ENCODE results near the gene KIF26A.

The KIF26A gene

GRCh38 chr14:104112609-104113571 lies 25.5 kb upstream of the KIF26A start:
- no peak for DNase-seq (ENCODE audit: low read depth in 3 of 3, low spot score in 1 of 3)

DNA sequence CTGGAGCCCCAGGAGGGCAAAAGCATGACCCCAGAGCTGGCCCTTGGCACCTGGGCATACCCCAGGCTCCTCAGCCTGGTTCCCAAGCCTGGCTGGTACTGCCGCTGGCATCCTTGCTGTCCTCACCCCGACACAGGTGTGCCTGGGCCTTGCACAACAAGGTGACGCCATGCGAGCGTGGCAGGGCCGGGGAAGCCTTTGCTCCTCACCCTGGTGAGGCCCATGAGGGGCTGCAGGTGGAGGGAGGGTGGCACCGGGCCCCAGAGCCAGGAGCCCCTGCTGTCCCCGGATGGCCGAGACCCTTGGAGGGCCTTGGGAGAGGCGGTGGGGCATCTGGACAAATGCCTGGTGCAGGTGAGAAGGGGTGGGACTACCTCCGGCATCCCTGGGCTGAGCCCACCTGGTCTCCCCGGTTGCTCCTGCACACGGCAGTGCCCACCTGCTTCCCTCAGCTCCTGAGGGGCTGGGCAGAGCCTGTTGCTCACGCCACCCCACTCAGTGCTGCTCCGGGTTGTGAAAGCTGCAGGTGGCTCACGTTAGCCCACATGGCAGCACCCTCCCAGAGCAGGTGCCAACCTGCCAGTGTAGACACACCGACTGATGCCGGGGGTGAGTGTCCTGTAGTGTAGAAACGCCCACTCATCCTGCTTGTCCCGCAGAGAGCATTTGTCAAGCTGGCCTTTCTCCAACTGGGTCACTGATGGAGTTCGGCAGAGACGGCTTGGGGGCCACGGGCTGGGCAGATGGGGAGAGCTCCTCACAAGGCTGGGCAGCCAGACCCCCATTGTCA lies 24.6 kb upstream of the KIF26A start:
- DNase-seq (ENCODE audit: low read depth in 3 of 3, low spot score in 1 of 3), result no peak

- DNase-seq (ENCODE audit: low read depth in 3 of 3, low spot score in 1 of 3), result no peak
Observed at GRCh38 chr14:104114421-104115130, 23.8 kb upstream of the KIF26A start.

- DNase-seq (ENCODE audit: low read depth in 3 of 3, low spot score in 1 of 3), result no peak
Observed at GRCh38 chr14:104115131-104115600, 23.2 kb upstream of the KIF26A start.

GRCh38 chr14:104115691-104116287 lies 22.6 kb upstream of the KIF26A start:
- DNase-seq (ENCODE audit: low read depth in 3 of 3, low spot score in 1 of 3), result no peak

DNA sequence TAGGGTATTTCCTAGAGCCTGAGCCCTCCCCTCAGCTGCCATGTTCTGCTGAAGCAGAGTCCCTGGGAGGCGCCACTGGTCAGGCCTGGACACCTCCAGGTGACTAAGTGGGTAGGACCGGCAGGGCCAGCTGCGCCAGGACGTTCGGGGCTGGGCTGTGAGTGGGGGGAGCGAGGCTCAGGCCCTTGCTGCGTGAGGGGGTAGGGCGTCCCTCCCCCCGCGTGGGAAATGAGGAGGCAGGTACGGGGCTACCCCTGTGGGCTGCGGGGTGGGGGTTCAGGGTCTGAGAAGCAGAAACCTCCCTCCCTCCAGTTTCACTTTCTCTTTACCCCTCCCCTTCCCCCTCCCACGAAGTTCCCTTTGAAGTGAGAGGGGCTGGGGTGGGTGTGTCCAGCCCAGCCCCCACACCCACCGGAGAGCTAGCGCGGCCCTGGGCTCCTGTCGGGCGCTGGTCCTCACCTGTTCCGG lies 22.1 kb upstream of the KIF26A start:
- DNase-seq (ENCODE audit: low read depth in 3 of 3, low spot score in 1 of 3), result no peak

GRCh38 chr14:104116756-104117340 lies 21.5 kb upstream of the KIF26A start:
- no peak for DNase-seq (ENCODE audit: low read depth in 3 of 3, low spot score in 1 of 3)

GRCh38 chr14:104117341-104118005 lies 20.9 kb upstream of the KIF26A start:
- no peak for DNase-seq (ENCODE audit: low read depth in 3 of 3, low spot score in 1 of 3)

- DNase-seq (ENCODE audit: low read depth in 3 of 3, low spot score in 1 of 3), result no peak
Observed at GRCh38 chr14:104118006-104118844, 20.2 kb upstream of the KIF26A start.

DNA sequence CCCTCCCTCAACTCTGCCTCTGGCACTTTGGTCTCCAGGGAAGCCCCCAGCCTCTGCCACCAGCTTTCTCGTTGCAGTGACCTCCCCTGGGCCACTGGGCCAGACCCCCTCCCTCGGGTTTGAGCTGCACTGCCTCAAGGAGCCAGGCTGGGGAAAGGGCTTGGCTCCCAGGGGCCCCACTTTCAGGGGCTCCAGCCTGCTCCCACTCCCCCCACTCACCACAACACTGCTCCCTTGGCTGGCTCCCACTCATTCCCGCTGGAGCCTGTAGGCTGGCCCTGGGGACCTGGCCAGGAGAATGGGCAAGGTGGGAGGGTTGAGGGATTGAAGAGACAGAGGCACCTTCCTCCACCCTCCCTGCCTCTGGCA lies 19.3 kb upstream of the KIF26A start:
- DNase-seq (ENCODE audit: low read depth in 3 of 3, low spot score in 1 of 3), result no peak

DNA sequence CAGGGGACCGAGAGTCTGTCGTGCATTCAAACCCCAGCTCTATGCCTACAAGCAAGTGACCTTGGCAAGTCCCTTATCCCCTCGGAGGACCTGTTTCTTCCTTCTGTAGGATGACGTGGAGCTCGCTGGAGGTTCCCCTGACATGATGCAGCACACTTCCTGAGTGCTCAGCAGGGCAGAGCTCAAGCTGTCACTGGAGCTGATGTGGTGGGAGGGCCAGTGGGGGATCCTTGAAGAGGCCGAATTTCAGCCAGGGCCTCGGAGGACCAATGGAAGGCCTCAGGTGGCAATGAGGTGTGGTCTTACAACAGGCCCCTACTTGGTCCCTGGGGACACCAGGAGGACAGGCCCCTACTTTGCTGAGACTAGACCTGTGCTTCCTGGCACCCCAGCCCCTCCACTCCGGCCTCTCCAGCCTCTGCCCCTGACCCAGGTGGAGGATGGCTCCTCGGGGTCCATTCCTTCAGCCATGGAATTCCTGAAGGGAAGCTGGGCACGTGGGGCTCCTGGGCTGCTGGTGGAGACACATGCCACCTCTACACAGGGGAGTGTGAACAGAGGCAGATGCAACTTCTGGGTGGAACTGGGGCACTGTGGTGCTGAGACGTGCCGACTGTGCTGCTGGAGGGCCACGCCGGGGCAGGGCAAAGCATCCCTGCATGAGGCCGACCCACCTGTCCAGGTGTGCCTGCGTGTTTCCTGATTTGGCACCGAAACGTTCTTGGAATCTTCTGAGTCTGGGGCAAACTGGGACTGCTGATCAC lies 18.7 kb upstream of the KIF26A start:
- DNase-seq (ENCODE audit: low read depth in 3 of 3, low spot score in 1 of 3), result no peak

DNA sequence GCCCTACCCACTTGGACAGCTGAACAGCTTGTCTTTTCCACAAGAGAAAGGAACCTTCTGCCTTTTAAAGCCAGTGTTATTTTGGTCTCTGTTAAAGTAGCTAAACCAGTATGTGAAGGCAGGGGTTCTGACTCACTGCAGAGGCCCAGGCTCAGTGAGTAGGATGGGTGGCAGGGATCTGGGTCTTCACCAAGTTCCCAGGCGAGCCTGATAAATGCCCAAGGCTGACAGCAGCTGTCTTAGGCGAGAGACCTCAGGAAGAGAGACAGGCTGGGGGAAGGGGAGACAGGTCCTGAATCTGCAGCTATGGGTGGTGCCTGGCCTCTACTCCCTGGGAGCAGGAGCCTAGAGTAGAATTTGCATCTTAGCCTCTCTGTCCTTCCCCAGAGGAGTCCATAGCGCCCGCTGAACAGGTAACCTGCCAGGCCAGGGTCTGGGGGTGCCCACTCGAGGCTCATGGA lies 18.1 kb upstream of the KIF26A start:
- DNase-seq (ENCODE audit: low read depth in 3 of 3, low spot score in 1 of 3), result no peak

DNA sequence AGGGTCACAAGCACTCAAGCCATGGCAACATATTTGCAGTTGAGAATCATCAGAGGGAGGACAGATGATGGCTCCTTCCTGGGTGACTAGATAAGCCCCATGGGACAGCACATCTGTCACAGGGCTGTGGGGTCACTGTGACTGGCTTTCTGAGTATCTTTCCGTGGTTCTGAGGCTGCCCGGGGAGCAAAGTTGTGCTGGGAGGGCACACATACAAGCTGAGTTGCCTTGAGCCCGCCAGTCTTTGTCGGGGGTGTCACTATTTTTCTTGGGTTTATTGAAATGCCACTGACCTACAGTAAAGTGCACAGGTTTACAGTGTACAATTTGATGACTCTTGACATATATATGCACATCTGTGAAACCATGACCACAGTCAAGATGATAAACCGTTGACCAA lies 17.2 kb upstream of the KIF26A start:
- no peak for DNase-seq (ENCODE audit: low read depth in 3 of 3, low spot score in 1 of 3)

- DNase-seq (ENCODE audit: low read depth in 3 of 3, low spot score in 1 of 3), result no peak
Observed at GRCh38 chr14:104123879-104124278, 14.5 kb upstream of the KIF26A start.

- no peak for DNase-seq (ENCODE audit: low read depth in 3 of 3, low spot score in 1 of 3)
Observed at GRCh38 chr14:104125011-104125410, 13.4 kb upstream of the KIF26A start.

GRCh38 chr14:104126753-104127152 lies 11.6 kb upstream of the KIF26A start:
- no peak for DNase-seq (ENCODE audit: low read depth in 3 of 3, low spot score in 1 of 3)

DNA sequence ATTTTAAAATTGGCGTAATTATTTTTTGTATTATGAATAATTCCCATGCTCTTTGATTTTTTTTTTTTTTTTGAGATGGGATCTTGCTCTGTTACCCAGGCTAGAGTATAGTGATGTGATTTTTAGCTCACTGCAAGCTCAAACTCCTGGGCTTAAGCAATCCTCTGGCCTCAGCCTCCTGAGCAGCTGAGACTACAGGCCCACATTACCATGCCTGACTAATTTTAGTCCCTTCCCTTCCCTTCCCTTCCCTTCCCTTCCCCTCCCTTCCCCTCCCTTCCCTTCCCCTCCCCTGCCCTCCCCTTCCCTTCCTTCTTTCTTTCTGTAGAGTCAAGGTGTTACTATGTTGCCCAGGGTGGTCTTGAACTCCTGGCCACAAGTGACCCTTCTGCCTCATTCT lies 9.4 kb upstream of the KIF26A start:
- no peak for DNase-seq (ENCODE audit: low read depth in 3 of 3, low spot score in 1 of 3)

DNA sequence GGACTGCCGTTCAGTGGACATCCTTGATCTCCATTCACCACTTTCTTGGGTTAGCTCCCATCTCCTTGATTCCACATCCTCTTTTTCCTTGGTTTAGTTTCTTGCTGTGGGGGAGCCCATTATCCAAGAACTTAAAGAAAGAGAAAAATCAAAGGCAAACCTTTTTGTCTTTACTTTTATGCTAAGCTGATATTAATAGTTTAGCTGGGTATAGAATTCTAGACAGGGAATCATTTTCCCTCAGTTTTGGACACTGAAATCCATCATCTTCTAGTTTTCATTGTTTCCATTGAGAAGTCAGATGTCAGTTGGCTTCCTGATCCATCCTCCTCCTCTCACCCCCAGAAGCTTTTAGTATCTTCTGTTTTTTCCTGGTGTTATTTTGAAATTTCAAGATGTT lies 8.8 kb upstream of the KIF26A start:
- no peak for DNase-seq (ENCODE audit: low read depth in 3 of 3, low spot score in 1 of 3)
